ENCODE data around the gene MTHFR. TPM values are rescaled to one million over a fixed set of nuclear protein-coding genes. Genes with fewer than 3 reads are reported as not detected.

Gene MTHFR
- total and polyA plus RNA-seq, 4 donors: 5.5 to 29.0 (median 18.3) TPM

DNA sequence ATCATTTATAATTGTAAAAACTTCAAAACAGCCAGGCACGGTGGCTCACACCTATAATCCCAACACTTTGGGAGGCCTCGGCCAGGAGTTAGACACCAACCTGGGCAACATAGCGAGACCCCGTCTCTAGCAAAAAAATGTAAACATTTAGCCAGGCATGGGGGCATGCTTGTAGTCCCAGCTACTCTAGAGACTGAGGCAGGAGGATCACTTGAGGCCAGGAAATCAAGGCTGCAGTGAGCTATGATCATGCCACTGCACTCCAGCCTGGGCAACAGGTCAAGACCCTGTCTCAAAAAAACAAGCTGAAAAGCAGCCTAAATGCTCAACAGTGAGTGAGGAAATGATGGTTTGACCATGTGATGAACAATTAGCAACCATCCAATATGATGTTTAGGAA is 36.5 kb downstream of the MTHFR start:
- 87% methylated on average over 4 of the region's 4 CpGs for WGBS
- TF ChIP-seq JUND (IDR thresholded peaks at IDR 0.05): no peak
- TF ChIP-seq HNF4A (conservative IDR thresholded peaks at IDR 0.05): no peak
- no peak for TF ChIP-seq NR2F2 (IDR thresholded peaks at IDR 0.05)
- TF ChIP-seq GABPA (IDR thresholded peaks at IDR 0.05 in 1 of 2, conservative IDR thresholded peaks at IDR 0.05 in 1 of 2): no peak
- TF ChIP-seq, protein P1, sequence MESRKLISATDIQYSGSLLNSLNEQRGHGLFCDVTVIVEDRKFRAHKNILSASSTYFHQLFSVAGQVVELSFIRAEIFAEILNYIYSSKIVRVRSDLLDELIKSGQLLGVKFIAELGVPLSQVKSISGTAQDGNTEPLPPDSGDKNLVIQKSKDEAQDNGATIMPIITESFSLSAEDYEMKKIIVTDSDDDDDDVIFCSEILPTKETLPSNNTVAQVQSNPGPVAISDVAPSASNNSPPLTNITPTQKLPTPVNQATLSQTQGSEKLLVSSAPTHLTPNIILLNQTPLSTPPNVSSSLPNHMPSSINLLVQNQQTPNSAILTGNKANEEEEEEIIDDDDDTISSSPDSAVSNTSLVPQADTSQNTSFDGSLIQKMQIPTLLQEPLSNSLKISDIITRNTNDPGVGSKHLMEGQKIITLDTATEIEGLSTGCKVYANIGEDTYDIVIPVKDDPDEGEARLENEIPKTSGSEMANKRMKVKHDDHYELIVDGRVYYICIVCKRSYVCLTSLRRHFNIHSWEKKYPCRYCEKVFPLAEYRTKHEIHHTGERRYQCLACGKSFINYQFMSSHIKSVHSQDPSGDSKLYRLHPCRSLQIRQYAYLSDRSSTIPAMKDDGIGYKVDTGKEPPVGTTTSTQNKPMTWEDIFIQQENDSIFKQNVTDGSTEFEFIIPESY (IDR thresholded peaks at IDR 0.05): no peak
- no peak for TF ChIP-seq RAD21 (IDR thresholded peaks at IDR 0.05)
- no peak for TF ChIP-seq YY1 (IDR thresholded peaks at IDR 0.05)
- no peak for TF ChIP-seq HNF4G (IDR thresholded peaks at IDR 0.05)
- TF ChIP-seq FOXA2 (IDR thresholded peaks at IDR 0.05): no peak
- no peak for TF ChIP-seq SP1 (IDR thresholded peaks at IDR 0.05)
- TF ChIP-seq, protein P2, sequence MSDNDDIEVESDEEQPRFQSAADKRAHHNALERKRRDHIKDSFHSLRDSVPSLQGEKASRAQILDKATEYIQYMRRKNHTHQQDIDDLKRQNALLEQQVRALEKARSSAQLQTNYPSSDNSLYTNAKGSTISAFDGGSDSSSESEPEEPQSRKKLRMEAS (IDR thresholded peaks at IDR 0.05): no peak
- TF ChIP-seq TAF1 (conservative IDR thresholded peaks at IDR 0.05): no peak
- no peak for TF ChIP-seq FOXA1 (IDR thresholded peaks at IDR 0.05)
- TF ChIP-seq, protein P3, sequence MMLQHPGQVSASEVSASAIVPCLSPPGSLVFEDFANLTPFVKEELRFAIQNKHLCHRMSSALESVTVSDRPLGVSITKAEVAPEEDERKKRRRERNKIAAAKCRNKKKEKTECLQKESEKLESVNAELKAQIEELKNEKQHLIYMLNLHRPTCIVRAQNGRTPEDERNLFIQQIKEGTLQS (IDR thresholded peaks at IDR 0.05): no peak
- TF ChIP-seq, protein P4, sequence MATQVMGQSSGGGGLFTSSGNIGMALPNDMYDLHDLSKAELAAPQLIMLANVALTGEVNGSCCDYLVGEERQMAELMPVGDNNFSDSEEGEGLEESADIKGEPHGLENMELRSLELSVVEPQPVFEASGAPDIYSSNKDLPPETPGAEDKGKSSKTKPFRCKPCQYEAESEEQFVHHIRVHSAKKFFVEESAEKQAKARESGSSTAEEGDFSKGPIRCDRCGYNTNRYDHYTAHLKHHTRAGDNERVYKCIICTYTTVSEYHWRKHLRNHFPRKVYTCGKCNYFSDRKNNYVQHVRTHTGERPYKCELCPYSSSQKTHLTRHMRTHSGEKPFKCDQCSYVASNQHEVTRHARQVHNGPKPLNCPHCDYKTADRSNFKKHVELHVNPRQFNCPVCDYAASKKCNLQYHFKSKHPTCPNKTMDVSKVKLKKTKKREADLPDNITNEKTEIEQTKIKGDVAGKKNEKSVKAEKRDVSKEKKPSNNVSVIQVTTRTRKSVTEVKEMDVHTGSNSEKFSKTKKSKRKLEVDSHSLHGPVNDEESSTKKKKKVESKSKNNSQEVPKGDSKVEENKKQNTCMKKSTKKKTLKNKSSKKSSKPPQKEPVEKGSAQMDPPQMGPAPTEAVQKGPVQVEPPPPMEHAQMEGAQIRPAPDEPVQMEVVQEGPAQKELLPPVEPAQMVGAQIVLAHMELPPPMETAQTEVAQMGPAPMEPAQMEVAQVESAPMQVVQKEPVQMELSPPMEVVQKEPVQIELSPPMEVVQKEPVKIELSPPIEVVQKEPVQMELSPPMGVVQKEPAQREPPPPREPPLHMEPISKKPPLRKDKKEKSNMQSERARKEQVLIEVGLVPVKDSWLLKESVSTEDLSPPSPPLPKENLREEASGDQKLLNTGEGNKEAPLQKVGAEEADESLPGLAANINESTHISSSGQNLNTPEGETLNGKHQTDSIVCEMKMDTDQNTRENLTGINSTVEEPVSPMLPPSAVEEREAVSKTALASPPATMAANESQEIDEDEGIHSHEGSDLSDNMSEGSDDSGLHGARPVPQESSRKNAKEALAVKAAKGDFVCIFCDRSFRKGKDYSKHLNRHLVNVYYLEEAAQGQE (IDR thresholded peaks at IDR 0.05): no peak
- no peak for TF ChIP-seq EGR1 (IDR thresholded peaks at IDR 0.05; ENCODE audit: low read depth in 2 of 2)
- TF ChIP-seq, protein P5, sequence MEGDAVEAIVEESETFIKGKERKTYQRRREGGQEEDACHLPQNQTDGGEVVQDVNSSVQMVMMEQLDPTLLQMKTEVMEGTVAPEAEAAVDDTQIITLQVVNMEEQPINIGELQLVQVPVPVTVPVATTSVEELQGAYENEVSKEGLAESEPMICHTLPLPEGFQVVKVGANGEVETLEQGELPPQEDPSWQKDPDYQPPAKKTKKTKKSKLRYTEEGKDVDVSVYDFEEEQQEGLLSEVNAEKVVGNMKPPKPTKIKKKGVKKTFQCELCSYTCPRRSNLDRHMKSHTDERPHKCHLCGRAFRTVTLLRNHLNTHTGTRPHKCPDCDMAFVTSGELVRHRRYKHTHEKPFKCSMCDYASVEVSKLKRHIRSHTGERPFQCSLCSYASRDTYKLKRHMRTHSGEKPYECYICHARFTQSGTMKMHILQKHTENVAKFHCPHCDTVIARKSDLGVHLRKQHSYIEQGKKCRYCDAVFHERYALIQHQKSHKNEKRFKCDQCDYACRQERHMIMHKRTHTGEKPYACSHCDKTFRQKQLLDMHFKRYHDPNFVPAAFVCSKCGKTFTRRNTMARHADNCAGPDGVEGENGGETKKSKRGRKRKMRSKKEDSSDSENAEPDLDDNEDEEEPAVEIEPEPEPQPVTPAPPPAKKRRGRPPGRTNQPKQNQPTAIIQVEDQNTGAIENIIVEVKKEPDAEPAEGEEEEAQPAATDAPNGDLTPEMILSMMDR (IDR thresholded peaks at IDR 0.05; ENCODE audit: low read depth, low read length, missing input control): no peak
- no peak for TF ChIP-seq RXRA (IDR thresholded peaks at IDR 0.05)
- no peak for DNase-seq (ENCODE audit: low spot score)
- Histone ChIP-seq H3K4me1 (ENCODE audit: control insufficient read depth in 4 of 4, insufficient read depth in 4 of 4, low read length in 3 of 4) (no peaks in the 10 kb centered on the region), H3K9me3 (ENCODE audit: control insufficient read depth in 4 of 4, low read length in 3 of 4) (no peaks in the 10 kb centered on the region), H3K36me3 (ENCODE audit: control insufficient read depth in 4 of 4, insufficient read depth in 3 of 4, low read depth in 1 of 4, low read length in 3 of 4) (no peaks in the 10 kb centered on the region), H3K27ac (ENCODE audit: low read depth in 1 of 2, low read length in 2 of 2) (no peak overlapping the region), H3K27me3 (ENCODE audit: control insufficient read depth in 4 of 4, insufficient read depth in 4 of 4, low read length in 3 of 4) (no peaks in the 10 kb centered on the region), H3K9ac (ENCODE audit: low read depth in 1 of 2, low read length in 2 of 2) (no peak overlapping the region), H3K4me3 (ENCODE audit: low read depth in 1 of 3, low read length in 3 of 3) (no peak overlapping the region)

Data from liver (tissue), 9 donors.